GM20000 (cell line): ENCODE measurements around the gene RAP2A.

Source experiments
- DNase-seq: peaks from one replicate; pipeline ENCODE4 v3.0.0; 2012; ENCODE audit warnings: low spot score
- TF ChIP-seq, protein P1 (sequence below): IDR thresholded peaks from 2 replicates; pipeline ENCODE4 v1.5.1; 2012; ENCODE audit warnings: mild to moderate bottlenecking, control low read depth; ENCODE audit errors: extremely low read depth, missing control alignments

Gene RAP2A

DNA sequence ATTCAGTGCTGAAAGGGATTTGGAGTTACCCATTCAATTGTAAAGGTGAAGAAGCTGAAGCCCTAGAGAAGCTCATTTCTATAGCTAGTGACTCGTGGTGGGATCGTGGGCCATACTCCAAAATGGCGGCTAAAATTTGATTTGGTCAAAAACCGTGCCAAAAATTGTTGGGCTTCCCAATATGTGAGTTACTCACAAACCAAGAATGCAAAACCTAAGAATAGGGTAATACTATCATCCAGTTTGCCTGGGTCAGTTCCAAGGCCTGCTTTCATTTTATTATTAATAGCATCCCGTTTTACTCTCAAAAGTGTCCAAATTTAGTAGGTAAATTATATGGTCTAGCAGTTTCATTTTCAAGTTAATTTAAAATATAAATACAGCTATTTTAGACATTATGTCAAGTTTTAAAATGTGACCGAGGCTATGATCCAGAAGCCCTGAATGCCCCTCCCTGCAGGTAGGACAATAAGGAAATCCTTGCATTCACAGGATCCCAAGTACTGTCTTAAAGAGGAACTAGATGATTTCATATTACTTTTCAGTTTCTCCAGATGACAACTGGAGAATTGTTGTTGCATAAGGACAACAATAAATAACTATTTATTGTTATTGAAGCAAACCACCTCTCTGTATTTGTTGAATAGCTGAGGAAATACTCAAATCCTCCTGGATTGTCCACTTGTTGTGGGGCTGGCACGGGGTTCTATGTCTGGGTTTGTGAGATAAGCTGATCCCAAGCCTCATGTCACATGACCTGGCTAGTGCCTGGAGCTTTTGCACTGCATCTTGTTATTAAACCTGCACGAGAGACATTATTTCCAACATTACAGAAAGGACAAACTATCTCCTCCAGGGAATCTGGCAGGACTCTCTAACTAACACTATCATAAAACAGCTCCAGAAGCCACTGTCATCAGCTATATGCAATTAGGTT lies 11.6 kb upstream of the RAP2A start:
- no peak for DNase-seq
- TF ChIP-seq, protein P1, sequence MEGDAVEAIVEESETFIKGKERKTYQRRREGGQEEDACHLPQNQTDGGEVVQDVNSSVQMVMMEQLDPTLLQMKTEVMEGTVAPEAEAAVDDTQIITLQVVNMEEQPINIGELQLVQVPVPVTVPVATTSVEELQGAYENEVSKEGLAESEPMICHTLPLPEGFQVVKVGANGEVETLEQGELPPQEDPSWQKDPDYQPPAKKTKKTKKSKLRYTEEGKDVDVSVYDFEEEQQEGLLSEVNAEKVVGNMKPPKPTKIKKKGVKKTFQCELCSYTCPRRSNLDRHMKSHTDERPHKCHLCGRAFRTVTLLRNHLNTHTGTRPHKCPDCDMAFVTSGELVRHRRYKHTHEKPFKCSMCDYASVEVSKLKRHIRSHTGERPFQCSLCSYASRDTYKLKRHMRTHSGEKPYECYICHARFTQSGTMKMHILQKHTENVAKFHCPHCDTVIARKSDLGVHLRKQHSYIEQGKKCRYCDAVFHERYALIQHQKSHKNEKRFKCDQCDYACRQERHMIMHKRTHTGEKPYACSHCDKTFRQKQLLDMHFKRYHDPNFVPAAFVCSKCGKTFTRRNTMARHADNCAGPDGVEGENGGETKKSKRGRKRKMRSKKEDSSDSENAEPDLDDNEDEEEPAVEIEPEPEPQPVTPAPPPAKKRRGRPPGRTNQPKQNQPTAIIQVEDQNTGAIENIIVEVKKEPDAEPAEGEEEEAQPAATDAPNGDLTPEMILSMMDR, result no peak

DNA sequence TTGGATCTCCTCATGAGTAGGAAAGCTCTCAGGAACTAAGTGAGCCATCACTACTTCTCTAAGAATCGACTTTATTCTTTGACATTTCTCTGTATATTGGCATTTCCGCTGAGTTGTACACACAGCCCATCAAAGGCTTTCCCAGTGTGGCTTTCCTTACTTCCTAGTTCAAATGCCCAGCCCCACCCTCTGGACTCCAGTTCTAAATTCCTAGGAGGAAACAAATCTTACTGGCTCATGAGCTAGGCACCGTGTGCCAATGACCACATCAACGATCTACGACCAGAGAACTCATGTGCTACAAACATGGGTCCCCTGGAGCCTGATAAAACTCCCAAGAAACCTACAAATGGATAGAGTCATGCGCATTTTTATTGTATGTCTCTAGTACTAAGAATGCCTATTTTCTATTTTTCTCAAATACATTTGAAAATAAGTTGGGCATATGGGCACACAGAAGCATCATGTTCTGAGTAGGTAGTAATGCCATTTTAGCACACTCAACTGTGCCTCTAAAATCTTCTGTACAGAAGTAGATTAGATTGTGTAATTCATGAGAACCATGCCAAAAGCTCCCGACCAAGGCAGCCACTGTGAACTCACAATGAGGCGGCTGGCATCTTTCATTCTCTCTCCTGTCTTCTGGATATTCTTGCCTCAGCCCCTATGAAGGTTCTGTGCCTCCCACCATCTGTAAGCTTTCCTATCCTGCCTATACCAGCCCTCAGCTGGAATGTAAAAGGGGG lies 10.5 kb upstream of the RAP2A start:
- no peak for DNase-seq
- TF ChIP-seq, protein P1, result no peak

DNA sequence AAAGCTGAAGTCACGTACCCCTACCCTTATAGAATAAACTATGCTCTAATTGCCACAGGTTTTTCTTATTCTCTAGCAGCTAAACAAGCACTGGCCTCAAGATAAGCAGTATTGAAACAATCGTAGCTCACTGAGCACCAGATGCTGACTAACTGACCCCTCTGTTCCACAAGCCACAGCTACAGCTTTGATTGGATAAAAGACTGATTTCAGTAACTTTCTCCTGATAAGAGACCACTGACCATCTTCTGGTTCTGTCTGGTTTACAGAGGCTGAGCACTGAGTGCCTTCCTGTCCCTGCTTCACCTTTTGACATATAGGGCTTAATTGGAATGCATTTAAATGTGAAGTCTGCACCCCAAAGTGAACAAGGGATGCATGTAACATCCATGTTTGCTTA lies 8.4 kb upstream of the RAP2A start:
- DNase-seq, result no peak
- TF ChIP-seq, protein P1, result no peak

DNA sequence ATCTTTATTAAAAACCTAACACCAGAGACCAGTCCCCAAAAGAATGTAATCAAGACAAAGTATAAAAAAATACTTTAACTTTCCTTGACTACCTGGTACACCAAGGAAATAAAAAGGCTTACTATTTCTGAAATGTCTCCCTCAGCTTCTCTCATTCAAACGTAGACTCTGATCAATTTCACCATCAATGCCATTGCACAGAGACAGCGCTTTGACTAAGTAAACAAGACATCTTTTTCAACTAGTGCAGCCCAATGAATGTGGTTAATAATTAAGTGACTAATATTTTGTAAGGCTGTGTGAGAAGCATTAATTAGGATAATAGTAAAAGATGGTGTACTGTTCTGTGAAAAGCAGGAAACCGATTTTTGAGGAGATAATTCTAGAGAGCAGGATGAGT lies 7.3 kb upstream of the RAP2A start:
- TF ChIP-seq, protein P1, result no peak
- DNase-seq, result no peak

GRCh38 chr13:97429681-97430081 lies 4.3 kb upstream of the RAP2A start:
- no peak for DNase-seq
- TF ChIP-seq, protein P1, result no peak

GRCh38 chr13:97430296-97430695 lies 3.7 kb upstream of the RAP2A start:
- no peak for DNase-seq
- TF ChIP-seq, protein P1, result no peak

DNA sequence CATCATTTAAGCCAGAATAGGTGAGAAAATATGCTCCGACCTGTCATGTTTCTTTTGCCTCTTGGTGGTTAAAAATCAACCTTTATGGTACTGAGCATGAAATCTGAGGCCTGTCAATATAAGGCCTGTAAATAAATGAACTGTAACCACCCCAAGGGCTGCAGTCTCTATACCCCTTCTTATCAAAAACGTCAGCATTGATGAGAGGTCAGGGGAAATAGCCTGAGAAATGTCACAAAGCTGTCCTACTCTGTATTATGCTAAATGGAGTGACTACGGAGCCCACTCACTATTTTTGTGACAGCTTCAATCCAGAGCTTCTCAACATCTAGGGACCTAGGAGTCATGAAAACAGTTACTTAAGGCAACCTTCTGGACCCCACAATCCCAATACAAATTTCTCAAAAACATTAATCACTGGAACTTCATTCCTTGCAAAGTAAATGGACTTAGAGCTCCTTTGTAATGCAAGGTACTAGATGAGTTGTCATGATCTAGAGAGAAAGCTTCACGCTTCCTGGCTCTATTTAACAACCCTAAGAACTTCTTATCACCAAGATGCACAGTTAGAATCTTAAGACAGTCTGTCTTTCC lies 2.7 kb upstream of the RAP2A start:
- TF ChIP-seq, protein P1, result no peak
- no peak for DNase-seq
